GM12878 (cell line): Measurements from ENCODE around the gene STARD8. TPM values are rescaled to one million over a fixed set of nuclear protein-coding genes. Genes with fewer than 3 reads are reported as not detected.

ENCODE experiments used
- polyA plus RNA-seq, 11 experiments: library from polyadenylated mRNA; depleted of rRNA in 4 of 11; unstranded in 6 of 11; stranded (reverse) in 5 of 11; fragments of >200 nt; fragmentation: Nextera tagmentation in 4 of 11; fragmentation: Illumina TruSeq in 1 of 11; extraction: Ambion mirVana in 4 of 11; extraction: Trizol in 1 of 11; gene quantifications; 1 replicate in 1 of 11; 2 replicates in 10 of 11; pipeline versions ENCODE4 v1.2.1 to v1.2.3, GENCODE V29; 2011 to 2016; ENCODE audit warnings: inconsistent platforms in 2 of 11, missing spikeins in 2 of 11, low read depth in 1 of 11
- small RNA-seq: library from RNA; depleted of rRNA; stranded (forward); fragments of <200 nt; gene quantifications from one replicate; pipeline ENCODE3, GENCODE V24; 2014
- total RNA-seq, 4 experiments: library from RNA; depleted of rRNA in 3 of 4; stranded (reverse); fragments of >200 nt in 3 of 4; fragmentation: Illumina TruSeq in 1 of 4; extraction: Trizol in 1 of 4; gene quantifications; 2 replicates each; pipeline versions ENCODE4 v1.2.1 to v1.2.3, GENCODE V29; 2013 to 2021

The STARD8 gene
- total and polyA plus RNA-seq, 10 of the 15 experiments (the other 5 are each of a cell fraction or from before 2014, with no cell fraction given) = 0.03 to 0.14 (median 0.07) TPM; not detected in 6

Small RNA genes lying within 50 kb of the gene (small RNA-seq; reads per million reads assigned to genes)
- gene COX6CP12 = not detected

Other genes with a start within 250 kb of the STARD8 start
- 0.05 TPM in 1 of 2 replicates, not detected in the other for gene OPHN1, start 214.2 kb upstream of the STARD8 start, total RNA-seq (2014; rRNA removed)
- gene OPHN1, start 214.2 kb upstream of the STARD8 start, total RNA-seq (2014; rRNA removed; fragmentation: Illumina TruSeq; extraction: Trizol) = under 0.01 TPM in 1 of 2 replicates, not detected in the other
- 0.03 TPM in 2 replicates for gene OPHN1, start 214.2 kb upstream of the STARD8 start, total RNA-seq (2021)
- 0.03 and 0.04 TPM in 2 replicates for gene OPHN1, start 214.2 kb upstream of the STARD8 start, polyA plus RNA-seq (2011; rRNA removed)
- not detected in 2 replicates for gene OPHN1, start 214.2 kb upstream of the STARD8 start, polyA plus RNA-seq (2014; fragmentation: Illumina TruSeq; extraction: Trizol)
- gene OPHN1, start 214.2 kb upstream of the STARD8 start, polyA plus RNA-seq (2014; fragmentation: Nextera tagmentation; extraction: Ambion mirVana) = not detected
- not detected in 2 replicates for gene OPHN1, start 214.2 kb upstream of the STARD8 start, polyA plus RNA-seq (2014; rRNA removed)
- gene OPHN1, start 214.2 kb upstream of the STARD8 start, polyA plus RNA-seq (2016; fragmentation: Nextera tagmentation; extraction: Ambion mirVana) = under 1 TPM in 1 of 2 experiments, not detected in 1; 0.03 TPM
- 8.9 and 10.9 TPM in 2 replicates for gene YIPF6, start 148.6 kb upstream of the STARD8 start, total RNA-seq (2014; rRNA removed)
- gene YIPF6, start 148.6 kb upstream of the STARD8 start, total RNA-seq (2014; rRNA removed; fragmentation: Illumina TruSeq; extraction: Trizol) = 6.9 and 8.0 TPM in 2 replicates
- gene YIPF6, start 148.6 kb upstream of the STARD8 start, total RNA-seq (2021) = 10.4 and 11.0 TPM in 2 replicates
- 15.9 and 17.8 TPM in 2 replicates for gene YIPF6, start 148.6 kb upstream of the STARD8 start, polyA plus RNA-seq (2011; rRNA removed)
- gene YIPF6, start 148.6 kb upstream of the STARD8 start, polyA plus RNA-seq (2014; fragmentation: Illumina TruSeq; extraction: Trizol) = 6.6 and 8.4 TPM in 2 replicates
- 10 to 100 TPM; 13.9 to 23.1 TPM for gene YIPF6, start 148.6 kb upstream of the STARD8 start, polyA plus RNA-seq (2014; fragmentation: Nextera tagmentation; extraction: Ambion mirVana)
- gene YIPF6, start 148.6 kb upstream of the STARD8 start, polyA plus RNA-seq (2014; rRNA removed) = 5.9 and 6.1 TPM in 2 replicates
- 10 to 100 TPM; 16.6 to 18.2 TPM for gene YIPF6, start 148.6 kb upstream of the STARD8 start, polyA plus RNA-seq (2016; fragmentation: Nextera tagmentation; extraction: Ambion mirVana)
- gene EFNB1, start 181.4 kb downstream of the STARD8 start, total RNA-seq (2014; rRNA removed) = 0.71 and 0.79 TPM in 2 replicates
- 0.22 and 0.28 TPM in 2 replicates for gene EFNB1, start 181.4 kb downstream of the STARD8 start, total RNA-seq (2014; rRNA removed; fragmentation: Illumina TruSeq; extraction: Trizol)
- 0.80 and 1.0 TPM in 2 replicates for gene EFNB1, start 181.4 kb downstream of the STARD8 start, total RNA-seq (2021)
- 0.32 and 0.81 TPM in 2 replicates for gene EFNB1, start 181.4 kb downstream of the STARD8 start, polyA plus RNA-seq (2011; rRNA removed)
- 0.08 and 0.28 TPM in 2 replicates for gene EFNB1, start 181.4 kb downstream of the STARD8 start, polyA plus RNA-seq (2014; fragmentation: Illumina TruSeq; extraction: Trizol)
- gene EFNB1, start 181.4 kb downstream of the STARD8 start, polyA plus RNA-seq (2014; fragmentation: Nextera tagmentation; extraction: Ambion mirVana) = under 1 TPM in 1 of 2 experiments, not detected in 1; 0.02 TPM
- 0.72 and 1.00 TPM in 2 replicates for gene EFNB1, start 181.4 kb downstream of the STARD8 start, polyA plus RNA-seq (2014; rRNA removed)
- gene EFNB1, start 181.4 kb downstream of the STARD8 start, polyA plus RNA-seq (2016; fragmentation: Nextera tagmentation; extraction: Ambion mirVana) = under 1 TPM; 0.91 to 0.92 TPM